COLO829 (cell line): Measurements from ENCODE around the gene SH2D6.
A peak's percentile ranks its signal among the peaks of the same experiment; 100 is the strongest.
"Not testable (repeated sequence)": the region's sequence is repeated elsewhere in the genome, so short reads cannot be mapped to it uniquely, and the experiment has no call there.

Experiments
- DNase-seq: peaks from one replicate; pipeline ENCODE4 v3.0.0; 2012; ENCODE audit warnings: low spot score

SH2D6 gene

DNA sequence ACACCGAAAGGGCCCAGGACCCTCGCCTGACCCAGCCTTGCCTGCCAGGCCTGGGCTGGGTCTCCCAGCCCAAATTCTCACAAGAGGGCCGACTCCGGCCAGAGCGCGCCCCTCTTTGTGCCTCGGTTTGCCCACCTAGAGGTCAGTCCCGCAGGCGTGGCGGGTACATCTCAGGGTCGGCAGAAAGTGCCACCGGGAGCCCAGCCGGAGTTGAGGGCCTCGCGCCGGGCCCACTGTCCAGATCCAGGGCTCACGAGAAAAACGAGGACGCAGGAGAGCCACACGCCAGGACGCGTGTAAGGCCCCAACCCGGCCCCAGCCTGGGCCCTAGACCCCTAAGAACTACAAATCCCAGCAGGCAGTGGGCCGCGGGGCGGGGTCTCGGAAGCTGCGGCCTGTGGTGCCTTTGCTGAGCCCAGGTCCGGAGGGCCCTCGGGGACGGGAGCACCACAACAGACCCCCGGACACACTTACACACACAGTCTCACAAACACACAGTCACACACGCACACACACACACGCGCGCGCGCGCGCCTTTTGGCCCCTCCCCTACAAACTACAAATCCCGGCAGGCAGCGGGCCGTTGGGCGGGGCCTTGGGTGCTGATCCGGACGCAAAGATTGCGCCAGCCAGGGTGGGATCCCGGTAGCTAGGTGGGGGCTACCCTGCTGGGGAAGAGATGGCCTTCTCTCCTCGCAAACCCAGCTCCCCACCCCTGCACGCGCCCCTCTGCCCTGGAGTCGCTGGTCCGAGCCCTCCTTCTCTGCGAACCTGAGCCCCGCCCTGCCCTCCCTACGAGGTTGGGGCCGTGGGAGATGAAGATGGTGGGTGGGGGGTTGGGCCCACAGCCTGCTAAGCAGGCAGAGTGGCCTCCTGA lies at the start of gene SH2D6:
Gene SH2D6 (plus strand): TSS at position 583 of the 877 bp plus-strand sequence. CDS start 10,752 bp downstream, outside the sequence.
- DNase-seq = peak; percentile 85

DNA sequence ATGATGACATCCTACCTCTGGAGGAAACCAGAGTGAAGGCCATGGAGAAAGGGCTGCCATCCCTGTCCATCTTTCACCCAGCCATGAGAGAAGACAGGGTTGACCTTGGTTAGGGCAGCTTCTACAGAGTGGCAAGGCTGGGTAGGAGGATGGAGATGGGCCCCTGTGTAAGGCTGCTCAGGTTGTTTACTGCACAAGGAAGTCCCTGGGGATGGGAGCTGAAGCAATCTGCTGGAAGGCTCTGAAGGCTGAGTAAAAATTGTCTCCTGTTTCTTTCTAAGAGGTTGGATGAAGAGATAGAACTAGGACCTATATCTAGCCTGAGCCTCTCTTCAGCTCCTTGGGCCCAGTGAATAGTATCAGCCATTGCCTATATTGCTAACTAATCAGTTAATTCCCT lies 49.6 kb upstream of the SH2D6 start:
- no peak for DNase-seq

DNA sequence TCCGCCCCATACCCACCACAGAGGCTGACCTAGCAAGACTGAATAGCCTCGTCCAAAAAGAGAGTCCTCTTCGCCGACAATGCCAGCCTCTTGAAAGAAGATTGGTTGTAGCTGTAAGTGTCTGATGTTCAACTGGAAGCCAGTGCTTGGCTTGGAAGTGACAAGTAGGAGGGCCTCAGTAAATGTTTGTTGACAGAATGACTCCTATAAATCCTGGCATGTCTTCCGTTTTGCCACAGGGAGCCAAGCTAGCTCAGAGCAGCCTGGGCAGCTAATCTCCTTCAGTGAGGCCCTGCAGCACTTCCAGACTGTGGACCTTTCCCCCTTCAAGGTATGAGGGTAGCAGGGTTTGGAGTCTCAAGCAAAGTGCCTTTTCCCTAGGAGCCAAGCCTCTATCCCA lies 49.0 kb upstream of the SH2D6 start:
- DNase-seq = no peak

DNA sequence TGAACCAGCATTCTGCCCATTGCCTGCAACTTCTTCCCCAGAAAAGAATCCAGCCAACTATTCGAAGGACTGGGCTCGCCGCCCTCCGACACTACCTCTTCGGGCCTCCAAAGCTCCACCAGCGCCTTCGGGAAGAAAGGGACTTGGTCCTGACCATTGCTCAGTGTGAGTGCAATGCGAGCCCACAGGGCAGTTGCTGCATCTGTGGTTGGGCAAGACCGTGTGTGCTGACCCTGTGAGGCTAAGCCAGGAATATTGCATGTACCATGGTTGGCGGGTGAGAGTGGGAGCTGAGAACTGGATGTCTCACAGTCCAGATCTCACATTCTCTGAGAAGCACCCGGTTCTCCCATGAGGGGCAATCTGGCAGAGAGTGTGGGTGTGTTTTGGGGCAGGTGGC lies 47.5 kb upstream of the SH2D6 start:
- DNase-seq = no peak

DNA sequence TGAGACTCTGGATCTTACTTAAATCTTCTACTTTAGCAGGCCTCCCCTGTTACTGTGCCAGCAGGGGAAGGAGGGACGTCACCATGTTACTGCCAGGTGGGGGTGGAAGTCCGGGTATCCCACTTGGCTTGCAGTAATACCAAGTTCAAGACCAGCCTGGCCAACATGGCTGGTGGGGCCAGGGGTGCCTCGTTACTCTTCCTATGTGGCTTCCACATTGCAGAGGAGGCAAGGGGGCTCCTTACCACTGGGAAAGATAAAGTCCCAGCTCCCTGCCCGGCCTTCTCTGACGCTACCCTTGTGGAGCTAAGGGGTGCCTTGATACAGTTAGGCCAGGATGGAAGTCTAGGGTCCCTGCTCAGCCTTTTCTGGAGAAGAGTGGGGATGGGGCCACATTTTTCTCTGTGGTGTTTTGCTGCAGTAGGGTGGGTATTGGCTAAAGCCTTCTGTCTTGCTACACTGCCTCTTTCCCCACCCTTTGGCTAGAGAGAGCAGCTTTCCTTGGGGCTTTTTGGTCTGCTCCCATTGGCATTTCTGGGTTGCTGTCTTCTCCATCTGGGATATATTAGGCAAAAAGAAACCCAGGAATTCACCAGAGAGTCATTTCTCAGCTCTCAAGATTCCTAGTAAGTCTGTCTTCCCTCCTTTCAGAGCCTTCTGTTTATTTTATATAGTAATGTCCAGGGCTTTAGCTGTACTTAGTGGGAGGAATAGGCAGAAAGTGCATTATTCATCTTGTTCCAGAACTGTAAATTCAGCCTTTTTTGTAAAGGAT lies 42.0 kb upstream of the SH2D6 start:
- no peak for DNase-seq

DNA sequence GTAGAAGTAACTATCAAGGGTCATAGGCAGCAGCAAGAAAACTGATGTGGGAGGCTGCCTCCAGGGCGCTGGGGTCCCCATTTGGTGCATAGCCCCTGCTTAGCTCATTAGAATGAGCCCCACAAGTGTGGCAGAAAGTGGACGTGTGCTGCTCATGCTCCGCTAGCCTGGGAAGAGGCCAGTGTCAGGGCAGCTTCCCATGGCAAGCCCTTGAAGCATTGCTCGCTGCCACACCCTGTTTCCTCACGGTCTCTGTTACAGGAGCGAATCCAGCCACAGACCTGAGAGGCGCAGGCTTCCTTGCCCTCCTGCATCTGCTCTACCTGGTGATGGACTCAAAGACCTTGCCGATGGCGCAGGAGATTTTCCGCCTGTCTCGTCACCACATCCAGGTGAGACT lies 41.4 kb upstream of the SH2D6 start:
- no peak for DNase-seq

DNA sequence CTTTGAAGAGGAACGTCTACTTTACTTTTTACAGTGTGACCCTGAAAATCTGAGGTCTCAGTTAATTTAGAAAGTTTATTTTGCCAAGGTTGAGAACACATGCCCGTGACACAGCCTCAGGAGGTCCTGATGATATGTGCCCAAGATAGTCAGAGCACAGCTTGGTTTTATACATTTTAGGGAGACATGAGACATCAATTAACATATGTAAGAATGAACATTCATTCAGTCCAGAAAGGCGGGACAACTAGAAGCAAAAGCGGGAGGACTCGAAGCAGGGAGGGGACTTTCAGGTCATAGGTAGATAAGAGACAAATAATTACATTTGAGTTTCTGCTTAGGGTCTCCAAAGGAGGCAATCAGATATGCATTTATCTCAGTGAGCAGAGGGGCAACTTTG lies 40.3 kb upstream of the SH2D6 start:
- no peak for DNase-seq

DNA sequence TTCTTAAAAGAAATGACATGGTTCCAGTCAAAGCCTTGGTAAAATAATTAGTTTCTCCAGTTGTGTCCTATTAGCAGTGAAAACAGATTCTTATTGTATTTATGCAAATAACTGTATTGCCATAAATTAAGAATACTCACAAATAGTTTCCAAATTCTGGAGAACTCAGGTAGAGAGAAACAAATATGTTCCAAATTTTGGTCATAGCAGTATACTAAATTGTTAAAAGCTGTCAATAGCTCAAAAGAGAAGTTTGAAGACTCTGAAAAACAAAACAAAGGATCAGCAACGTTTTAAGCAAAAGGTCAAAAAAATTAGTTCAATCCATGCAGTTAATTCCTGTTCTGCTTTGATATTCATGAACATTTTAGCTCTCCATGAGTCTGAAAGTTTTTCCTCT lies 38.5 kb upstream of the SH2D6 start:
- no peak for DNase-seq

DNA sequence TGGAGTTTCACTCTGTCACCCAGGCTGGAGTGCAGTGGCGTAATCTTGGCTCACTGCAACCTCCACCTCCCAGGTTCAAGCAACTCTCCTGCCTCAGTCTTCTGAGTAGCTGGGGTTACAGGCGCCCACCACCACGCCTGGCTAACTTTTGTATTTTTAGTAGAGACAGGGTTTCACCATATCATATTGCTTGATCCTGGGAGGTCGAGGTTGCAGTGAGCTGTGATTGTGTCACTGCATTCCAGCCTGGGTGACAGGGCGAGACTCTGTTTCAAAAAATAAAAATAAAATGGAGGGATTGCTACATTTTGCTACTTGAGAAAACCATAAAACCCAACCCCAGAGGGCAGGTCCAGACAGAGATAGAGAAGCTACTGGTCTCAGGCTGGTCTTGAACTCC lies 35.4 kb upstream of the SH2D6 start:
- not testable (repeated sequence) for DNase-seq

DNA sequence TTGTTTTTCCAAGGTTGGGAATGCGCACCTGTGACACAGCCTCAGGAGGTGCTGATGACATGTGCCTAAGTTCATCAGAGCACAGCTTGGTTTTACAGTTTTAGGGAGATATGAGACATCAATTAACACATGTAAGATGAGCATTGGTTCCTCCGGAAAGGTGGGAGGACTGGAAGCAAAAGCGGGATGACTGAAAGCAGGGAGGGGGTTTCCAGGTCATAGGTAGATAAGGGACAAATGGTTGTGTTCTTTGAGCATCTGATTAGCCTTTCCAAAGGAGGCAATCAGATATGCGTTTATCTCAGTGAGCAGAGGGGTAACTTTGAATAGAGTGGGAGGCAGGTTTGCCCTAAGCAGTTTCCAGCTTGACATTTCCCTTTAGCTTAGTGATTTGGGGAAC lies 34.7 kb upstream of the SH2D6 start:
- DNase-seq = no peak

DNA sequence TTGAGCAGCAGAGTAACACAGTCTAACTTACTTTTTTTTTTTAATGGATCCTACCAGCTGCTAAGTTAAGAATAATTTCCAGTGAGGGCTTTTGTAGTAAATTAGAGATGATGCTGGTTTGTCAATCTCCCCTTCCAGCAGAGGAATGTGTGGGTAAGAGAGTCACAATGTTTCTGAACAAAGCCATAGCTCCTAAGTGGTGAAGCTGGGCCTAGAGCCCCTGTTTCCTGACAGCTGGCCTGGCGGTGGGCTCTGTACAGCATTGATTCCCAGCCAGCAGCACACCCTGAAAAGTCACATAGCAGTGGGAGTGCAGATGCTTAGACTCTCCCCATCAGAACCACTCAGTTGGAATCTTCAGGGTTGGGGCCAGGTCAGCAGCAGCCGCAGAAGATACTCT lies 32.8 kb upstream of the SH2D6 start:
- DNase-seq = no peak

DNA sequence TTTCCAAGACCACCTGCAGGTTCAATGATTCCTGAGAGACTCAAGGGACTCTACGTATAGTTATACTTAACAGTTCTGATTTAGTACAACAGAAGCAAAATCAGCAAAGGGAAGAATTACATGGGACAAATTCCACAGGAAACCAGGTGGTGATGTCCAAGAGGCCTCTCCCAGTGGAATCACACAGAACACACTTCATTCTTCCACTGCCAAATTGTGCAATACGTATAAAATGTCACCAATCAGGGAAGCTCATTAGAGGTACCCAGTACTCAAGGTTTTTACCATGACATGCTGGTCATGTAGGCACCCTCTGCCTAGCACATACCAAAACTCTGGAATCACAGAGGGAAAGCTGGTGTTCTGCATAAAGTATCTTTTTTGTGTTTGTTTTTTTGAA lies 30.8 kb upstream of the SH2D6 start:
- no peak for DNase-seq

DNA sequence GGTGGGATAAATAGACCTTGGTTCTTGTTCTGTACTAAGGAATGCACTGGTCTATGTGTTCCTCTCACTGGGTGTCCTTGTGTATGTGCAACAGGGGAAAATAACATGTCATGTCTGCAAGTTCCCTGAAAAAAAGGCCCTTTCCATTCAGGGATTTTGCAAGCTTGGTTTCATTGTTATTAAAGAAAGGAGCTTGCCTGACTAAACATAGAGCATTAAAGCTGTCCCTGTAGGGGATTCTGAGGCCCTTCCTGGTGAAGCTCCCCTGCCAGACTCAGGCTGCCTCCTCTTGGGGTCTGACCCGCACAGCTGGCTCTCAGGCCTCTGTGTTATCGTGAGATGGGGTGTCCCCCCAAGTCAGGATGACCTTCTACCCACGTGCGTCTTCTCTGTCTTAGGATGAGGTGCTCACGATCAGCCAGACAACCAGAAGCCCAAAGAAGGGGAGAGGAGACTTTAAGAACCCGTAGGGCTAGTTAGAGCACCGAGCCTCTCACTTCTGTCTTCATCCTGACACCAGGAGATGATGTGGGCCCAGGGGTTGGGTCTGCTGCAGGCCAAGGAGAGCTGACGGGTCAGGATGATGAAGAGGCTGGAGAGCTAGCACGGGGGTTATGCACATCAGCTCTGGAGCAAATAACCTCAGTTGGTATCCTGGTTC lies 29.5 kb upstream of the SH2D6 start:
- DNase-seq = no peak

DNA sequence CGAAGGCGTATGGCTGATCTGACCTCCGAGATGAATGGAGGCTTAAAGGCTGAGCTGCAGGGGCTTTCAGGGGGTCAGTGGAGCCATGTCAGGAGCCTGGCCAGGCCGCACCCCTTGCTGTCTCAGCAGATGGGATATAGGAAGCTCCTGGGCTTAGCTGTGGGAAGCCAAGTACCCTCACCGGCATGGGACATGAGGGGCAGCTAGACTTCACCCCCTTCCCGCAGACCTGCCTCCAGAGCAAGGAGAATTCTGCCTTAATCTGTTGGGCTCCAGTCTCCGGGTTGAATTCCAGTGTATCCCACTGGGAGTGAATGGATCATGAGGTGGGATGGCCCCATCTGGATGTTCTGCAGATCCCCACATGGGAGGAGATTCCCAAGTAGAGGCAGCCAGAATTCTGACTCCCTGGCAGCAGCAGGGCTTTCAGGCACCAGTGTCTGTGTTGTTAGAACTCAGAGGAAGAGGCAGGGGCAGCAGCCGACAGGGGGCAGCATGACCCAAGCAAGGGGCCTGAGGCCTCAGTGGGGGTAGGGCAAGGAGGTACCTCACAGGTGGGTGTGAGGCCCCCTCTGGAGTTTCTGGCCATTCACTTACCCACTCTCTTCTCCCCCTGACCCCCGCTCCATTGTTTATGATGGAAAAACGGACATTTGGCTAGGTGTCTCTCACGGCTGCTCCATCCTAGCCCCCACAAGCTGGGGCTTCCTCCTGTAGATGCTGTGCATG lies 27.4 kb upstream of the SH2D6 start:
- DNase-seq = peak; percentile 17

DNA sequence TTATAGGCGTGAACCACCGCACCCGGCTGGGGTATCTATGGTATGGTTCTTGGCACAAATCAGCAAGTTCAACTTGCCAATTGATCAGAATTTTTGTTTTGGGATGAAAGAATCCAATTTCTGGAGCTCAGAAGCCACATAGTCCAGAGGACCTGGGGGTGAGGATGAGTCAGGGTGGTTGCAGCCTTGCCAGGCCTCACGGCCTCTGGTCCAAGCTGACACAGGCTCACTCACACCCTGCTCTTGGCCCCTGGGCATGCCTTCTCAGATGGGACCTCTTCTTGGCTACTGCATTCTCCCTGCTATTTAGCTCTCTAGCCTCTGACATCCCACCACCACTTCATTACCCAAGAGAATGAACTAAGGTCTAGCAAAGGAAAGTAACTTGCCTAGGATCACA lies 24.7 kb upstream of the SH2D6 start:
- no peak for DNase-seq

DNA sequence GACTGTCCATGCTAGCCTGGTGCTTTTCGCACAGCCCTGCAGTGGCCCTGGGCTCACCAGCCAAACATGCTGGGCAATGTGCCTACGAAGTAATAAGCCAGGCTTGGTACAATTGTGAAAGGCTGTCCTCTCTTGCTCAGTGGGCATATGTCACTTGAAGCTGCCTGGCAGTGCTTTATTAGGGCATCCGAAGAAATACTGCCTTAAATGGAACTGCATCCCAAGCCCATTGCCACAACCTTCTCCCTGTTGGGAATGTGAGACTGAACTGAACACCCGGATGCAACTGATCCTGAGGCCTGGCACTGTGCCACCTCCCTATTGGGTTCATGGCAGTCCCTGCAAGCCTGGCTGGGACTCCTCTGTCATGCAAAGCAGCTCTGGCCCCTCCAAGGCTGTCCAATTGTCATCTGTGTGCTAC lies 24.2 kb upstream of the SH2D6 start:
- no peak for DNase-seq

DNA sequence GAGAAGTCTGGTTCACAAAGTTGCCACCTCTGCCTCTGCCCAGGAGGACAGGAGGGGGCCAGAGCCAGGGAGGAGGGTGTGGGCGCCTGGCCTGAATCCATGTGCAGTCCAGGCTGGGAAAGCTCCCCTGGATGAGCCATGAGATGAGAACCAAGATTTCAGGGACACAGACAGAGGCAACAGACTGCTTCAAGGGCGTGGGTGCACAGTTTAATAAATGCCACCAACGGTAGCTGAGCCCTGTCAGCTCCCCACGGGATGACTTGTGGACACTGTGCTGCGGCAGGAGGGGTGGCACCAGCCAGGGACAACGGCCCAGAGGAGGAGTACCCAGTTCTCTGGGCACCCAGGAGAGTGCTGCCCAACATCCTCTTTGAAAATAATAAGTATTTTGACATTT lies 23.5 kb upstream of the SH2D6 start:
- DNase-seq = no peak

DNA sequence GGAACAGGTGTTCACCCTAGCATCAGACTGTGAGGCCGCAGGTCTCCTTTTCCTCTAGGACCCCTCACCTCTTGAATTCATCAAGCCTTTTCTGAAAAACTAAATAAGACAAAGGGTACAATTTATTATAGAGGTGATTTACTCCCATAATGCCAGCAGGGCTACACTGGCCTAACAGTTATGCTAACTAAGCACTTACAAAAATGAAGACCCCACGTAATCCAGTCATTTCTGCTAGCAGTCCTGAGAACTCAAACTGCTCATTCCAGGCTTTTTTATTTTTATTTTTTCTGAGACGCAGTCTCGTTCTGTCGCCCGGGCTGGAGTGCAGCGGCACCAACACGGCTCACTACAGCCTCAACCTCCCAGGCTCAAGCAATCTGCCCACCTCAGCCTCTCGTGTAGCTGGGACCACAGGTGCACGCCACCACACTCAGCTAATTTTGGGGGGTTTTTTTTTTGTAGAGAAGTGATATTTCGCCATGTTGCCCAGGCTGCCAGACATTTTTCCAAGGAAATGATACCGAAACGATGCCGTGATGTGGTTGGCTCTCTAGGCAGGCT lies 22.5 kb upstream of the SH2D6 start:
- no peak for DNase-seq

DNA sequence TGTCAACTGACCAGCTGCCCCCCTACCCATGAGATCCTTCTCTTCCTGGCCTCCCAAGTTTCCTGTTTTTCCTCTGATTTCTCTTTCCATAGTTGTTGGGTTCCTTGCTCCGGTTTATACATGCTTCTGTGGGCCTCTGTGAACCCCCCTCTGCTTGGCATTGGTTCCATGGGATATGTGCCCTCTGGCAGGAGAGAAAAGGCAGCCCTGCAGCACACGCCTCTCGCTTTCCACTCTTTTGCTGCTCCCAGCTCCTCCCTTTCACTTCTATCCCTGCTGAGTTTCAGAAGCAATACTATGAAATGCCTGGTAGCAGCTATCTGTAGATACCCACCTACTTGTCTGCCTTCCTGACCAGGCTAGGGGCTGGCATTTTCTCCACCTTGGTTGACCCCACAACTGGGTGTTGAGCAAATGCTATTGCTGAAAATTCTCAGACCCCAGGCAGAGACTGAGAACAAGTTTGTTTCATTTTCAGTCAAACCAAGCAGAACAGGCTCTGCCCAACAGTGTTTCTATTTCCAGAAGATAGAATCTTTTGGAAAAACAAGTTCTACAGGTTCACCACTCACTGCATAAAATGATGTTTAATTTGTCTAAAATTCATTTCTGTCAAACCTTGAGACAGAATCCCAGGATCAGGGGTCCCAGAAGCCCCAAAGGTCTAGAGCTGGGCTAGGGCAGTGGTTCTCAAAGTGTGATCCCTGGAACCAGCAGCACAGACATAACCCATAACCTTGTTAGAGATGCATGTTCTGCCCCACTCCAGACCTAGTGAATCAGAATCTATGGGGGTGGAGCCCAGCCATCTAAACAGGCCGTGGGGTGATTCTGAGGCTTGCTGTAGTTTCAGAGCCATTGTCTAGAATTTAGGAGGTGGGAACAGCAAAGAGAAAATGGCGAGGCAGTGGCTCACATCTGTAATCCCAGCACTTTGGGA lies 21.7 kb upstream of the SH2D6 start:
- DNase-seq = no peak

DNA sequence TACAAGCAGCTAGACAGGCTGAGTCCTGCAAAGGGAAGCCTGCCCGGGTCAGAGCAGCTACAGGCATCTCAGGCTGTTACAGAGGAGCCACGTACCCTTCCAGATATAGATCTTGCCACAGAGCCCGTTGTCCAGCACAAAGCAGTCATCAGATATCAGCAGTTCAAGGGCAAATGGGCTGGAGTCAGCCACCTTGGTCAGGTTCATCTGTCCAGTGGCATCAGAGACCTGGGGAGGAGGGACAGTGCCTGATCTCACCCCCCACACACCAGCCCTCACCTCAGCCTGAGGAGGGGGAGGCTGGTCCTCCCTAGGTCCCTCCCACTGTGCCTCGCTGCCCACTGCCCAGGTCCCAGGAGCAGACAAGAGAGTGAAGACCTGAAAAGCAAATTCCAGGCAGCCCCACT lies 20.6 kb upstream of the SH2D6 start:
- no peak for DNase-seq
